Activated CD8-positive, alpha-beta memory T cell treated with anti-CD3 and anti-CD28 coated beads for 24 hours (primary cell): ENCODE results near the gene OSBP2.
A peak's percentile ranks its signal among the peaks of the same experiment; 100 is the strongest.

Source experiments
- DNase-seq: peaks from one replicate; pipeline ENCODE4 v3.0.0-alpha.2; 2020

Gene OSBP2

DNA sequence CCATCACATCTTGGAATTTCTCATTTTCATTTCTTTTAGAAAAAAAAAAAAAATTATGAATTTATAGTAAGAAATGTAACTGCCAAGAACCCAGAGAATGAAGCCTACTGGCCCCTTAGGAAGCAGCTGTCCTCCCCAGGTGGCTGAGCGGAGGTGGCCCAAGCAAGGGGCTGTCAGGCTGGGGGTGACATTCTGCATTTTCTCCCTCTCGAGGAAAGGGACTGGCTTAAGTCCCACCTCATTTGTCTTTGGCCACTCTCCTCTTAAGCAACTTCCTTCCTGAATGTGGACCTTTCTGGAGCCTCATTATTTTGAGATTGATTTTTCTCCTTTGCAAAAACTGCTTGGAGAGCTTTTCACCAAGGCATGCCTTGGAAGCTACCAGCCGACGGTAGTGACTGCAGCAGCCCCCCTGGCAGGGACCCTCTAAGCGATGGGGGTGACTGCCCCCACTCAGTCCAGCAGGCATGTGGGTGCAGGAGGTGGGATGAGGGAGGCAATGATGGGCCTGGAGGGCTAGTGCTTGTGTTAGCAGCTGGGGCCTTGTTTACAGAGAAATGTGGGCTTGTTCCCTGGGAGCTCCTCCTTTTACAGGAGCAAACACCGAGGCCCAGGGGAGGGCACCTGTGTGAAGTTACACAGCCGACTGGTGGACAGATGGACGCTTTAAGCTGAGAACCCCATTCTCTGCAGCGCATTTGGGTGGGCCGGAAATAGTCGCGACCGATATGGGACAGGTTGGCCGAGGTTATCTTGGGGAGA, 162.2 kb downstream of the OSBP2 start:
- DNase-seq = peak; percentile 40

DNA sequence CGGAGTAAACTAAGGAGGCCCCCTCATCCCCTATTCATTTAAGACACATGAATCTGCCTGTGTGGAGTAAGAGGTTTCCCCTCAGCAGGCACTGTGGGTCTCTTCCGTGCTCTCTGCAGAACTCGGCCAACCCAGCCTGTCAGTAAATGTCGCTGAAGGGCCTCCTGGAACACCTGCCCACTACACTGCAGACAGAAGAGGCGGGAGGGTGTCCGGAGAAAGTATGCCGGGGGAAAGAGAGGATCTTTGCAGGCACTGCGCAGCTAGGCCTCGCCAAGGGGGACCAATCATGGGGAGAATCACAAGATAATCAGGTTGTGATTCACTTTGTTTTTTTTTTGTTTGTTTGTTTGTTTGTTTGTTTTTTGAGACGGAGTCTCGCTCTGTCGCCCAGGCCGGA, 163.1 kb downstream of the OSBP2 start:
- peak; percentile 24 for DNase-seq

GRCh38 chr22:30858976-30859713, 164.5 kb downstream of the OSBP2 start:
- DNase-seq = peak; percentile 21

DNA sequence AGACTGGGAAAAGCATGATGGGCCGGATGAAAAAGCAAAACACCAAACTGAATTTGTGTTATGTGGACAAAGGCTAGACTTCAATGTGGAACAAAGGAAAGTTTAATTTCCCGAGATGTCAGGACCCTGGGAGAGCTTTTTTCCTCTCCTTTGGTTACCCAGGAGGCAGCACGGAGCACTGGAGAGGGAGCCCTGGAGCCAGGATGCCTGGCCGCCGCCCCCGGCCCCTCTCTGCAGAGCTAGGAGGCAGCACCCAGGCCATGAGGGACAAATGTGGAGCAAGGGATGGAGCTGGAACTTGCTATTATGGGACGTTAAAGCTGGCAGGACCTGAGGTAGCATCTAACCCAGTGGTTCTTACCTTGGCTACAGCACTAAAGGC, 165.0 kb downstream of the OSBP2 start:
- DNase-seq = peak; percentile 35

- DNase-seq = peak; percentile 41
Measured at GRCh38 chr22:30860176-30861105, 165.8 kb downstream of the OSBP2 start.

DNA sequence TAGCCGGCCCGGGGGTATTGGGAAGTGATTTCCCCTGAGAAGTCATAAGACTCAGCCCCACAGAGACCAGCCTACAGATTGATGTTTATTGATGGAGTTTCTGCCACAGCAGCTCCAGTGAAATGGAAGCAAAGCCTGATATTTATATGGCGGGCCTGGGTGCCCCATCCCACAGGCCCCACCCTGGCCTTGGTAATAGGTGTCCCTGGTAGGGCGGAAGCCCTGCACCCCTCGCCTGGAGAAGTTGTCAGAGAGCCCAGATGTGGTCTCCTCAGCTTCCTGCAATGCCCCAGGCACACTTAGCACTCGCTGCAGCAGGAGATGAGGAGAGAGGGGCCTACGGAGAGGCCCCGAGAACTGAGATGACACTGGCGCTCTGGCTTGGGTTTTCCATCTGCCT, 166.5 kb downstream of the OSBP2 start:
- peak; percentile 32 for DNase-seq

DNA sequence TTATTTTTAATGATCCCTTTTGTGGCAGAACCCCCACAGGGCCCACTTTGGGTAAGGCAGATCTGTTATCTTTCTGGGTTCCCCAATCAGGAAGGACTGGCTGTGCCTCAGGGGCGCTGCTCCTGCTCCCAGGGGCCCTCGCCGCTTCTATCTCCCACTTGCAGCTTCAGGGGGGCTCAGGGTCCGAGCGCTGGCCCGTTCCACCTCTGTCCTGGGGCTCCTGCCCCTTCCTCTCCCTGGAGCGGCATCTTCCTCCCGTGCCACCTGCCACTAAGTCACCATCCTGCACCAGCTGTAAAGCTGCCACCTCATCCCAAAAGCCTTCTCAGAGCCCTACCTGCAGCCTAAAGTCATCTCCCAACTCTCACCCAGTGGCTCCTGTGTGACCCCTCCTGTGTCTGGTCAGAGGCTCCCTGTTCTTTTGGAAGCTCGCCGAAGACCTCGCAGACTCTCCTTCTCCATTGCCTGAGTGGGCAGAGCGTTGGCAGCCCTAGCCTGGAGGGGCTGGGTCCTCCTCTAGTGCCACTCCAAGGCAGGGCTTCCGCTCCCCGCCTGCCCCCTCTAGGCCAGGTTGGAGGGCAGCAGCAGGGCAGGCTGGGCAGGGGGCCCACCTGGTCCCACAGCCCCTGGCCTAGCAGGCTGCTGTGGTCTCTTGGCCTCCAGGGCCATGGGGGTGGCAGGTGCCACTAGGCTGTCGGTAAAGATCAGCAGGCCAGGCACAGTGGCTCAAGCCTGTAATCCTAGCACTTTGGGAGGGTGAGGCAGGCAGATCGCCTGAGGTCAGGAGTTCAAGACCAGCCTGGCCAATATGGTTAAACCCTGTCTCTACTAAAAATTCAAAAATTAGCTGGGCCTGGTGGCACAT, 167.2 kb downstream of the OSBP2 start:
- peak; percentile 21 for DNase-seq

DNA sequence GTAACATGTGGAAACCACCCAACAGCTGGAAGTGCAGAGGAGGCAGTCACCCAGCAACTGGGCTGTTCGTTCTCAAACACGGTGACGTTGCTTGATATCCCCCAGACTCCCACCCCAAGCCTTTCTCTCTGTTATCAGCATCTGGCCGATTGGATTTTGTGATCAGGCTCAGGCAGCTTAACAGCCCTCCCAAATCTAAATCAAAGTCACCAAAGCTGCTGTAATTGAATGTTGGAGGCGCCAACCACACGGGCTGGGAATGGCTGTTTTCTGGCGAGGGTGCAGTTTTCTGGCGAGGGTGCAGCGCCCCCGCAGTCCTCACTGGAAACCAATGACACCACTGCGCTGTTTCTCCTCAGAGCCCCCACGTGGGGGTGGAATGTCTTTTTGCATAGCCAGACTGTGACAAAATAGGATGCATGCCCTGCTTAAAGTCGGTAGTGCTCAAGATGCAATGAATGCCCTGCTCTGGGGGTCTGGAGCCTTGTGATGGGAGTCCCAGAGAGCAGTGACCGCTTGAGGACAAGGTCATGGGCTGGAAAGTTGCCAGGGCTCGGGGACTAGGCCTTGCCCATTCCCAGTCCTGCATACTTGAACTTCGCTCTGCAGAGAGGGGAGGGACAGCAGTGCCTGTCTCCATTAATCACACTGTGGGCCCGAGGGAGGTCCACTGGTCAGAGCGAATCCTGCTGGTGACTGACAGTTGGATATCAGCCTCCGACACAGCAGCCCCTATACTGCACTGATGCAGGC, 168.6 kb downstream of the OSBP2 start:
- DNase-seq = peak; percentile 17

- DNase-seq = peak; percentile 46
Measured at GRCh38 chr22:30864441-30865420, 170.1 kb downstream of the OSBP2 start.

DNA sequence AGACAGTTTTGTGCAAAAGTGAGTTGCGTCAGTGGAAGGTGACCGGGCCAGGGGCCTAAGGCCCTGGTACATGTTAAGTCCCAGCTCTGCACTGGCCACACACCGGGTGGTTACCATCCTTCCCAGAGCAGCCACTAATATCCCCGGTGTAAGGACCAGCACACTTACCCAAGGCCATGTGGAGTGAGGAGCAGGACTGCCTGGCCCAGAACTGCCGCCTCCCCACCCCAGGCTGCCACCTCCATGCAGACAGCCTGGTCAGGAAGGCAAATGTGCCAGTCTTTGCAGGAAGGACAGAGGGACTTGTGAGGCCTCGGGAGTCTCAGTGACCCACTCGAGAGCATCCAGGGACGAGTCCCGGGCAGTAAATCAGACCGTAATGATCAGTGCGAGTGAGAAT, 171.0 kb downstream of the OSBP2 start:
- peak; percentile 21 for DNase-seq

- DNase-seq = no peak
Measured at GRCh38 chr22:30866216-30866615, 171.5 kb downstream of the OSBP2 start.

GRCh38 chr22:30866811-30867271, 172.2 kb downstream of the OSBP2 start:
- DNase-seq = no peak

DNA sequence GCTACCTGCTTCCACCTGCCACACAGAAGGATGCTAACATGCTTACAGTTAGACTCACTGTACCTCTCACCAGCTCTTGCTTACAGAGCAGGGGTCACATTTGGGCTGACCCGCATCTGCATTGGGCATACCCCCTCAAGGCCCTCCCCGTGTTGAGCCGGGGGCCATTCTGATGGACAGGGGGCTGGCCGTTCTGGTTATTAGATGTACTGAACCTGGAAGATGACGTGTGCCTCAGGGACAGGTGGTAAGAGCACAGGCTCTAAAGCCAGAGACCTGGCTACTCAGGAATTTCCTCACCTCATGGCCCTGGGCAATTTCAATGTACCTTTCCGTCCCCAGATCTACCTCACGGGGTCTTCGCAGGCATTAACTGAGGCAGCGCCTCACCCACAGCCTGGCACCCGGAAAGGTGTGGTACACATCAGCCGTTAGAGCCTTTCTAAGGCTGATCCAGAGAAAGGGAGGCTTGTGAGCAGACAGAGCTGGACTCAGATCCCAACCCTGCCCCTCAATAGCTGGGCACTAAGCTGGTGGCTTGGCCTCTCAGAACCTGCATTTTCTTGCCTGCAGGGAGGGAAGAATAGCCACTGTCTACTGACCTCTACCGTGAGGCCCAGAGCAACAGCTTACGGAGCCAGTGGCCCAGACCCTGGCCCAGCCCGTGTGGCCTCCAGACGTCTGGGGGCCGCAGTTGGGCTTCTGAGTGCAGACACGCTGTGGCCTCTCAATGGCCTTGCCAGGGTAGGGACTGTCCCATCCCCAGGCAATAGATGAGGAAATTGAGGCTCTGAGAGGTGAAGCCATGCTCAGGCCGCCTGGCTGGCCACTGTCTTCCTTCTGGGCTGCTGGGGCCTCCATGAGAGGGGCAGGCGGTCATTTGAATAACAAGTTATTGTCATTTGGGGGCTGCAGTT, 173.3 kb downstream of the OSBP2 start:
- no peak for DNase-seq

GRCh38 chr22:30868663-30869385, 174.2 kb downstream of the OSBP2 start:
- no peak for DNase-seq

GRCh38 chr22:30869667-30870395, 175.2 kb downstream of the OSBP2 start:
- no peak for DNase-seq

- DNase-seq = no peak
Measured at GRCh38 chr22:30870451-30871345, 176.0 kb downstream of the OSBP2 start.
